ENCODE results near the gene CACNA1S. TPM values are rescaled to one million over a fixed set of nuclear protein-coding genes. Genes with fewer than 3 reads are reported as not detected.

Gene CACNA1S
- total RNA-seq, 1 donor from 2014 or later: not detected

- peaks cover 2% of the 10 kb centered on the region for H3K9me3 Mint-ChIP-seq (ENCODE audit: unreplicated experiment)
- Histone ChIP-seq H3K9ac (ENCODE audit: low read length) (no peak overlapping the region), H3K79me2 (ENCODE audit: insufficient read depth, low read length) (no peaks in the 10 kb centered on the region), H3K9me3 (ENCODE audit: insufficient read depth, low read depth, low read length) (no peaks in the 10 kb centered on the region), H3K4me3 (ENCODE audit: insufficient read depth, low read depth, low read length) (no peak overlapping the region), H3K36me3 (ENCODE audit: insufficient read depth, low read length) (no peaks in the 10 kb centered on the region), H3K27me3 (ENCODE audit: insufficient read depth, low read length) (peaks cover 30% of the 10 kb centered on the region), H3K4me1 (ENCODE audit: insufficient read depth, low read length) (no peaks in the 10 kb centered on the region), H2AFZ (ENCODE audit: low read depth, low read length) (no peak overlapping the region), H4K20me1 (ENCODE audit: insufficient read depth, low read length) (no peaks in the 10 kb centered on the region), H3K27ac (ENCODE audit: low read depth, low read length) (no peak overlapping the region), H3K4me2 (ENCODE audit: low read length) (no peak overlapping the region)
- no peak overlapping the region for H3K27ac Mint-ChIP-seq (ENCODE audit: unreplicated experiment)
- FAIRE-seq: no peak
- peaks cover 2% of the 10 kb centered on the region for H3K4me1 Mint-ChIP-seq (ENCODE audit: low read depth, unreplicated experiment)
- H3K27me3 Mint-ChIP-seq (ENCODE audit: low read depth, unreplicated experiment): peaks cover 46% of the 10 kb centered on the region
- no peak overlapping the region for H3K4me3 Mint-ChIP-seq (ENCODE audit: unreplicated experiment)
- TF ChIP-seq CTCF (IDR thresholded peaks at IDR 0.05; ENCODE audit: insufficient read depth, low read depth, low read length) (no peak), EZH2 (IDR thresholded peaks at IDR 0.05; ENCODE audit: insufficient read depth, low read length) (no peak)
- H3K36me3 Mint-ChIP-seq (ENCODE audit: low read depth, unreplicated experiment): no peaks in the 10 kb centered on the region
- no peak for DNase-seq (ENCODE audit: low read depth)
These were observed 18.3 kb downstream of the CACNA1S start for GRCh38 chr1:201093962-201094361.

GRCh38 chr1:201093561-201093960, 18.7 kb downstream of the CACNA1S start:
- Histone ChIP-seq H3K4me3 (ENCODE audit: insufficient read depth, low read depth, low read length) (no peak overlapping the region), H3K27me3 (ENCODE audit: insufficient read depth, low read length) (peaks cover 29% of the 10 kb centered on the region), H3K4me2 (ENCODE audit: low read length) (no peak overlapping the region), H3K9ac (ENCODE audit: low read length) (no peak overlapping the region), H3K9me3 (ENCODE audit: insufficient read depth, low read depth, low read length) (no peaks in the 10 kb centered on the region), H3K36me3 (ENCODE audit: insufficient read depth, low read length) (no peaks in the 10 kb centered on the region), H3K4me1 (ENCODE audit: insufficient read depth, low read length) (no peaks in the 10 kb centered on the region), H4K20me1 (ENCODE audit: insufficient read depth, low read length) (no peaks in the 10 kb centered on the region), H2AFZ (ENCODE audit: low read depth, low read length) (no peak overlapping the region), H3K27ac (ENCODE audit: low read depth, low read length) (no peak overlapping the region), H3K79me2 (ENCODE audit: insufficient read depth, low read length) (no peaks in the 10 kb centered on the region)
- TF ChIP-seq CTCF (IDR thresholded peaks at IDR 0.05; ENCODE audit: insufficient read depth, low read depth, low read length): no peak
- TF ChIP-seq EZH2 (IDR thresholded peaks at IDR 0.05; ENCODE audit: insufficient read depth, low read length): no peak
- peaks cover 2% of the 10 kb centered on the region for H3K9me3 Mint-ChIP-seq (ENCODE audit: unreplicated experiment)
- DNase-seq (ENCODE audit: low read depth) (no peak), FAIRE-seq (no peak)
- H3K27me3 Mint-ChIP-seq (ENCODE audit: low read depth, unreplicated experiment): peaks cover 47% of the 10 kb centered on the region
- no peak overlapping the region for H3K4me3 Mint-ChIP-seq (ENCODE audit: unreplicated experiment)
- H3K36me3 Mint-ChIP-seq (ENCODE audit: low read depth, unreplicated experiment): no peaks in the 10 kb centered on the region
- no peak overlapping the region for H3K27ac Mint-ChIP-seq (ENCODE audit: unreplicated experiment)
- H3K4me1 Mint-ChIP-seq (ENCODE audit: low read depth, unreplicated experiment): peaks cover 2% of the 10 kb centered on the region

GRCh38 chr1:201092738-201093137, 19.5 kb downstream of the CACNA1S start:
- Histone ChIP-seq H3K36me3 (ENCODE audit: insufficient read depth, low read length) (no peaks in the 10 kb centered on the region), H3K27ac (ENCODE audit: low read depth, low read length) (no peak overlapping the region), H3K79me2 (ENCODE audit: insufficient read depth, low read length) (no peaks in the 10 kb centered on the region), H3K4me1 (ENCODE audit: insufficient read depth, low read length) (no peaks in the 10 kb centered on the region), H3K9ac (ENCODE audit: low read length) (no peak overlapping the region), H2AFZ (ENCODE audit: low read depth, low read length) (no peak overlapping the region), H4K20me1 (ENCODE audit: insufficient read depth, low read length) (no peaks in the 10 kb centered on the region), H3K4me2 (ENCODE audit: low read length) (no peak overlapping the region), H3K4me3 (ENCODE audit: insufficient read depth, low read depth, low read length) (no peak overlapping the region), H3K27me3 (ENCODE audit: insufficient read depth, low read length) (peaks cover 24% of the 10 kb centered on the region), H3K9me3 (ENCODE audit: insufficient read depth, low read depth, low read length) (no peaks in the 10 kb centered on the region)
- DNase-seq (ENCODE audit: low read depth): no peak
- no peak overlapping the region for H3K27ac Mint-ChIP-seq (ENCODE audit: unreplicated experiment)
- TF ChIP-seq CTCF (IDR thresholded peaks at IDR 0.05; ENCODE audit: insufficient read depth, low read depth, low read length) (no peak), EZH2 (IDR thresholded peaks at IDR 0.05; ENCODE audit: insufficient read depth, low read length) (no peak)
- FAIRE-seq: no peak
- H3K36me3 Mint-ChIP-seq (ENCODE audit: low read depth, unreplicated experiment): peaks cover 1% of the 10 kb centered on the region
- H3K27me3 Mint-ChIP-seq (ENCODE audit: low read depth, unreplicated experiment): peaks cover 49% of the 10 kb centered on the region
- H3K4me3 Mint-ChIP-seq (ENCODE audit: unreplicated experiment): no peak overlapping the region
- peaks cover 2% of the 10 kb centered on the region for H3K9me3 Mint-ChIP-seq (ENCODE audit: unreplicated experiment)
- peaks cover 2% of the 10 kb centered on the region for H3K4me1 Mint-ChIP-seq (ENCODE audit: low read depth, unreplicated experiment)

Data from astrocyte (in vitro differentiated cells and primary cell).